ENCODE results near the gene CYREN.

- TF ChIP-seq RELA (CRISPR knock-in tag; IDR thresholded peaks at IDR 0.05): no peak
- TF ChIP-seq ZNF253 (CRISPR knock-in tag; IDR thresholded peaks at IDR 0.05; ENCODE audit: borderline replicate concordance): no peak
- no peak for TF ChIP-seq ZNF609 (CRISPR knock-in tag; IDR thresholded peaks at IDR 0.05; ENCODE audit: borderline replicate concordance)
- no peak for TF ChIP-seq IRF1 (CRISPR knock-in tag; IDR thresholded peaks at IDR 0.05; ENCODE audit: low read depth)
- TF ChIP-seq ZNF543 (CRISPR knock-in tag; IDR thresholded peaks at IDR 0.05): no peak
Measured at GRCh38 chr7:135179321-135179925, 8.9 kb upstream of the CYREN start.
